ENCODE results near the gene MAPK12.

GRCh38 chr22:50282361-50283155, 21.1 kb upstream of the MAPK12 start:
- TF ChIP-seq CTCF (IDR thresholded peaks at IDR 0.05; ENCODE audit: poor library complexity, severe bottlenecking) (no peak), POLR2AphosphoS5 (IDR thresholded peaks at IDR 0.05) (no peak), TAF1 (IDR thresholded peaks at IDR 0.05; ENCODE audit: low read depth) (no peak), EP300 (conservative IDR thresholded peaks at IDR 0.05; ENCODE audit: poor library complexity, severe bottlenecking) (no peak), EZH2 (IDR thresholded peaks at IDR 0.05; ENCODE audit: borderline replicate concordance, insufficient read depth, low read length, poor library complexity, severe bottlenecking) (no peak)
